Mucosa of stomach (tissue), 1 donor: ENCODE results near the gene TEDDM1.

Experiments
- H3K27me3 ChIP-seq: one replicate; pipeline ENCODE4 v1.7.0; 2013; ENCODE audit warnings: mild to moderate bottlenecking, low read length; ENCODE audit not compliant: control insufficient read depth, insufficient read depth
- H3K36me3 ChIP-seq: one replicate; pipeline ENCODE4 v1.7.0; 2013; ENCODE audit warnings: low read length; ENCODE audit not compliant: control insufficient read depth, insufficient read depth
- H3K4me1 ChIP-seq: one replicate; pipeline ENCODE4 v1.7.0; 2013; ENCODE audit warnings: mild to moderate bottlenecking, low read length; ENCODE audit not compliant: control insufficient read depth, insufficient read depth
- H3K4me3 ChIP-seq: one replicate; pipeline ENCODE4 v1.7.0; 2013; ENCODE audit warnings: low read length
- H3K9ac ChIP-seq: one replicate; pipeline ENCODE4 v1.7.0; 2013; ENCODE audit warnings: mild to moderate bottlenecking, low read length, moderate library complexity
- H3K9me3 ChIP-seq: one replicate; pipeline ENCODE4 v1.7.0; 2013; ENCODE audit warnings: mild to moderate bottlenecking, low read length, moderate library complexity; ENCODE audit not compliant: control insufficient read depth
- donor health status: Pancreatic carcinoma.

The TEDDM1 gene

DNA sequence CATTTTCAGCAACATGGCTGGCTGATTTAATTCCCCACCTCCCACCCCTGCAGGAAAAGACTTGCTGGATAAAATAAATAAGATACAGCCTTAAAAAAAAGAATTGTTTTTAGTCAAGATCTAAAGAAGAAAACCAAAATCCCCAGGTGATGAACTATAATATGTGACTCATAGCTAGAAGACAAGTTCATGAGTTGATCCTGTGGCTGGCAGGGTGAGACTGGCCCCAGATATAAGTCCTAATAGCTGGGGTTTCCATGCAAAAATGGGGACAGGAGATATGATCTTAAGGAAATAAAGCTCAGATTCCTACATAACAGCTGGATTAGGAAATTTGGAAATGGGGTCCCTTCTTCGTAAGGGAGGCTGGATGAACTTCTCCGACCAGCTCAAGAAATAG is 27.6 kb upstream of the TEDDM1 start:
- Histone ChIP-seq H3K27me3 (no peaks in the 10 kb centered on the region), H3K9me3 (no peaks in the 10 kb centered on the region), H3K4me3 (no peak overlapping the region), H3K9ac (no peak overlapping the region), H3K4me1 (no peaks in the 10 kb centered on the region), H3K36me3 (no peaks in the 10 kb centered on the region)

DNA sequence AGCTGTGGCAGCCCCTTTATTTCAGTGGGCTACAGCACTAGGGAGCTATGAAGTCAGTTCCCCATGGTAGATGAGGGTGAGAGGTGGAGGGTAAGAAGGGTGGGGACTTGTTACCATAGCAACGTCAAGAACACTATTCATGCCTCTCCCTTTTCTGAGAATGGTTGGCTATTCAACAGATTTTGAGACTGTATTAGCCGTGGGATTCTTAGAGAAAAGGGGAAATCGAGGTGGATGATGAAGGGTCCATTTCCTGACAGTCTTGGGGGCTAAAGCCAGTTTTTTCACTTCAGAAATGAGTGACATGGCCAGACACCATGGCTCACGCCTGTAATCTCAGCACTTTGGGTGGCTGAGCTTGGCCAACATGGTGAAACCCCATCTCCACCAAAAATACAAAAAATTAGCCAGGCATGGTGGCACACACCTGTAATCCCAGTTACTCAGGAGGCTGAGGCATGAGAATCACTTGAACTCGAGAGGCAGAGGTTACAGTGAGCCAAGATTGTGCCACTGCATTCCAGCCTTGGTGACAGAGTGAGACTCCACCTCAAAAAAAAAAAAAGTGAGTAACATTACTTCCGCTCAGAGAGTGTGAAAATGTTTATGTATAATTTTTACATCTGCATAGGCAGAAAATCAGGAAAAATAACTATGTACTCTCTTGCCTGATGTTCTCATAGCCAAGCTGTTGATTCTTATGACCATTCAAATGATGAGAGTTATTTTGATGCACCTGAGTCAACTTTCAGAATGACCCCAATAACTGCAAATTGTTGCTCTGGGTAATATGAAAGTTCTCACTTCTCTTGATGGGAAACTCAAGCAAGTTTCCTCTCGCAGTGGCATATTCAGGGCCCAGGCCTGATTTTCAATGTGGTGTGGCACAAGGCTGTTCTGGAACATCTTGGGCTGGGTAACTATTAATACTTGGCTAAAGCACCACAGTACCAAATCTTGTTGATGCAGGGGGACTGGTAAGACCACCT is 26.3 kb upstream of the TEDDM1 start:
- H3K9ac ChIP-seq = no peak overlapping the region
- H3K27me3 ChIP-seq = no peaks in the 10 kb centered on the region
- H3K4me1 ChIP-seq = no peaks in the 10 kb centered on the region
- H3K9me3 ChIP-seq = no peaks in the 10 kb centered on the region
- no peak overlapping the region for H3K4me3 ChIP-seq
- no peaks in the 10 kb centered on the region for H3K36me3 ChIP-seq

DNA sequence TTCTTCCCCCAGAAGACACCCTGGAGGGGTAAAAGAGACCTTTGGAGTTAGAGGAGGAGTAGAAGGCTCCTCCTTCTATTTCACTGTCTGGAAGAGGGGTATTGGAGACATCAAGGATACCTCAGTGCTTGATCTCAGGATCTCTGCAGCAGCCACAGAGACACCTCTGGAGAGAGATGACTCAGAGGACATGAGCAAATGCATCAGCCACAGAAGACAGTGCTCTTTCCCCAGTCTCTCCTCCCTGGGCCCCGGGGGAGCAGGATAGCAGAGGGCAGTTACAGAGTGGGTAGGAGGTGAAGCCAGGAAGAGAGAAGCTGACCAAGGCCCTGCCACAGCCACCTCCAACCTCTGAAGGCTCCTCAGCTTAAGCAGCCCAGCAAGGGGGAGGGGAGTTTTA is 15.3 kb upstream of the TEDDM1 start:
- Histone ChIP-seq H3K36me3 (no peaks in the 10 kb centered on the region), H3K4me1 (no peaks in the 10 kb centered on the region), H3K9ac (no peak overlapping the region), H3K9me3 (no peaks in the 10 kb centered on the region), H3K4me3 (no peak overlapping the region), H3K27me3 (peaks cover 4% of the 10 kb centered on the region)

DNA sequence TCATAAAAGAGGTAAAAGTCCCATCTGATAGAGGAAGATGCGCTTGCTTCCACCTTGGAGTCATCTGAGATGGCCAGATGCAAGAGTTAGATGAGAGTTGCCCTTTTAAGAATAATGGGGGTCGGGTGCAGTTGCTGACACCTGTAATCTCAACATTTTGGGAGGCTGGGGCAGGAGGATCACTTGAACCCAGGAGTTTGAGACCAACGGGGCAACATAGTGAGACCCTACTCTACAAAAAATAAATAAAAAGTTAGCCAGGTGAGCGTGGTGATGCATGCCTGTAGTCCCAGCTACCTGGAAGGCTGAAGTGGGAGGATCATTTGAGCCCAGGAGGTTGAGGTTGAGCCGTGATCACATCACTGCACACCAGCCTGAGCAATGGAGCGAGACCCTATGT is 13.5 kb upstream of the TEDDM1 start:
- Histone ChIP-seq H3K9ac (no peak overlapping the region), H3K36me3 (no peaks in the 10 kb centered on the region), H3K4me3 (no peak overlapping the region), H3K9me3 (no peaks in the 10 kb centered on the region), H3K27me3 (peaks cover 4% of the 10 kb centered on the region), H3K4me1 (peaks cover 3% of the 10 kb centered on the region)

DNA sequence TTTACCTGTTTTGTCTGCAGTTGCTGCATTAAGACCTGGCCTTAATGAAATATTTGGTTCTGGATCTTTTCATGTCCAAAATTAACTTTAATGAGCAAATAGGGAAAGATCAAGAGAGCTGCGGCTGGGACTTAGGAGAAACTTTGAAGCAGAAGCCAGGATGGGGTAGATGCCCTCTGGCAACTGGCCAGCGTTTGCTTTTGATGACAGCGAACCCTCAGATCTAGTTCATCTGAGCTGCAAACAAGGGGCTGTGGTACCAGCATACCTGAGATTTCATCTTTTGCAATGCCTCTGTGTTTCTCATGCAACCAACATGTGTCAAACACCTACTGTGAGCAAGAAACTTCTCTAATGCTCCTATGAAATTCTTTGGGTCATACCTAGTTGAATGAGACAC is 13.0 kb upstream of the TEDDM1 start:
- no peaks in the 10 kb centered on the region for H3K9me3 ChIP-seq
- peaks cover 7% of the 10 kb centered on the region for H3K4me1 ChIP-seq
- H3K36me3 ChIP-seq = no peaks in the 10 kb centered on the region
- peaks cover 4% of the 10 kb centered on the region for H3K27me3 ChIP-seq
- no peak overlapping the region for H3K9ac ChIP-seq
- H3K4me3 ChIP-seq = no peak overlapping the region

DNA sequence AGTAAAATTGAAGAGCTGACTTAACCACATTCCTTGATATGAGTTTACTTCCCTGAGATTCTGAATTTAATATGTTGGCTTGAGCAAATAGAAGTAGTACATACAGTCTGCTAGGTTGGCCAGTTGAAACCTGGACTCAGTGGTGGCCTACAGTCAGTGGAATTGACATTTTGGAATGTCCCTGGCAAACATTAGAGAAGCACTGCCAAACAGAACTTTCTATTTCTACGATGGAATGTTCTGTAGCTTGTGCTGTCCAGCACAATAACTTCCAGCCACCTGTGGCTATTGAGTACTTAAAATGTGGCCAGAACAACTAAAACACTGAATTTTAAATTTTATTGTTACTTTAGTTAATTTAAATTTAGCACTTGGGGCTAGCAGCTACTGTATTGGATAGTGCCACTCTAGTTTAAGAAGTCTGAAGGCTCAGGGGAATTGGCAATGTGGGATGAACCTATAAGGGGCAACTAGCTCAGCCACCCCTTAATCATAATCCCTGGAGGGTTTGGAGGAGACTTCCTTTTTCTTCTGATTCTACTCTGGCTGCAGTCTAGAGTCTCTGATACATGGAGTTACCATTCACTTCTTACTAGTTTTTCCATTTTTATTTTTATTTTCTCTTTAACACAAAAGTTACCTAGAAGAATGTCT is 10.3 kb upstream of the TEDDM1 start:
- H3K9ac ChIP-seq = no peak overlapping the region
- no peaks in the 10 kb centered on the region for H3K9me3 ChIP-seq
- peaks cover 13% of the 10 kb centered on the region for H3K4me1 ChIP-seq
- no peaks in the 10 kb centered on the region for H3K36me3 ChIP-seq
- peaks cover 4% of the 10 kb centered on the region for H3K27me3 ChIP-seq
- no peak overlapping the region for H3K4me3 ChIP-seq

DNA sequence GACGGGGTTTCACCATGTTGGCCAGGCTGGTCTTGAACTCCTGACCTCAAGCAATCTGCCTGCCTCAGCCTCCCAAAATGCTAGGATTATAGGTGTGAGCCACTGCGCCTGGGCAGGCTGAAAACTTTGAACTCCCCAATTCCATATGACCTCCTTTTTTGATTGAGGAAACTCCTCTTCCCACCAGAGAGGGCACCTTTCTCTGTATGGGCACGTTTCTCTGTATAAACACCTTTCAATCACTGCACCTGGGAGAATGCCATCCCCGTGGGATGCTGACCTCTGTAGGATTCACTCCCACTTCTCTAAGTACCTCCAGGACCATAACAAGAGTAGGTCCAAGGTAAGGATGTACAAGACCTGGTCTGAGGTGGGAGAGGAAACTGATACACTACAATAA is 9.7 kb upstream of the TEDDM1 start:
- no peak overlapping the region for H3K4me3 ChIP-seq
- H3K27me3 ChIP-seq = peaks cover 3% of the 10 kb centered on the region
- H3K9ac ChIP-seq = no peak overlapping the region
- H3K9me3 ChIP-seq = no peaks in the 10 kb centered on the region
- no peaks in the 10 kb centered on the region for H3K36me3 ChIP-seq
- peaks cover 13% of the 10 kb centered on the region for H3K4me1 ChIP-seq

DNA sequence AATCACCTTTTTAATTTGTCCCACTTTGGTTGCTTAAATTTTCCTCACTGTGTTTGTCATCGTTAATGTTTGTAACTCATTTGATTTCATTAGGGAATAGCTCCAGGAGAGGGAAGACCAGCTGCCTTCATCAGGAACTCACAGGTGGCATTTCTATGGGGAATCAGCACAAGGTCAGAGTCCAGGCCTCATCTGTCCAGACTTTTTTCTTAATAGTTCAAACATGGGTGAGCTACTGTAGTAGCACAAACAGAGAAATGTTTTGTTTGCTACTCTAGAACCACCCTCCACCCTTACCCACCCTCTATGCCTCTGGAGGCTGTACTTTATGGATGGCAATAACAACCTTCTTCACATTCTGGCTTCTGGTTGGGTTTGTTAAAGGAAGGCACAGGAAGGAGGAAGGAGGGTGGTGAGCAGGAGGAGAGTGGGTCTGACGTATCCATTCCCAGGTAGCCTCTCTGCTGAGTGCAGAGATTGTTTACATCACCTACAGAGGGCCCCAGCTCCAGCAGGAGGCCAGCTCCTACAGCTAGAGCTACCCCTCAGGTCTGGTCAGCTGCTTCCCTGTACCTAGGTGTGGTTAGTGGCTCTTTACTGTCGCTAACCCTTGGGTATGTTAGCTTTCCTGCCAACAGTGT is 8.1 kb upstream of the TEDDM1 start:
- Histone ChIP-seq H3K4me1 (peaks cover 13% of the 10 kb centered on the region), H3K4me3 (no peak overlapping the region), H3K9ac (no peak overlapping the region), H3K27me3 (no peaks in the 10 kb centered on the region), H3K9me3 (no peaks in the 10 kb centered on the region), H3K36me3 (no peaks in the 10 kb centered on the region)

DNA sequence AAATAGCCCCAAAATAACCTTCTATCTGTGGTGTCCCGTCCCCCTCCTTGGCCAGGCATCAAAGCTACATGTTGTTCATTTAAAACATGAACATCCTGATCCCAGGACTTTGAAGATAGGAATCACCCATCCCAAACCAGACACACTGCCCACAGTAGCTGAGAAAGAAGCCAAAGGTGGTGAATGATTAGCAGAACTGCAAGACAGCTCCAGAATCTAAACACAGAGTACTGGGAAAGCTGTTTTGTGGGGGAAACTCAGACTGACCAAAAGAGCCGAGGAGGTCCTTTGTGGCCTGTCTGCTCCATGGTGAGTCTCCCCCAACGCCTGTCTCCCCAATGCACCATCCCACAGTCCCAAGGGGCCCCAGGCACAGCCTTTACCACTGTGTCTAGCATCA is 7.3 kb upstream of the TEDDM1 start:
- no peak overlapping the region for H3K9ac ChIP-seq
- H3K36me3 ChIP-seq = no peaks in the 10 kb centered on the region
- H3K4me3 ChIP-seq = no peak overlapping the region
- peaks cover 13% of the 10 kb centered on the region for H3K4me1 ChIP-seq
- H3K27me3 ChIP-seq = no peaks in the 10 kb centered on the region
- no peaks in the 10 kb centered on the region for H3K9me3 ChIP-seq

DNA sequence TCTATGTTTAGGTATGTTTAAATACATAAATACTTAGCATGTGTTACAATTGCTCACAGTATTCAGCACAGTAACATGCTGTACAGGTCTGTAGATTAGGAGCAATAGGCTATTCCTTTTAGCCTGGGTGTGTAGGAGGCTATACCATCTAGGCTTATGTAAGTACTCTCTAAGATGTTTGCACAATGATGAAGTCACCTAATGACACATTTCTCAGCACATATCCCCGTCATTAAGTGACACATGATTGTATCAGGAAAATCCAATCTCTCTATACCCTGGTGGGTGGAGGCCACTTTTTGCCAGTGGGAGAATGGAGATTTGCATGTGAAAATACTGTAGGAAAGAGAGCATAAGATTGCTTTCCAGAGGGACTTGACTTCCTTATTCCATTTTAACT is 5.5 kb upstream of the TEDDM1 start:
- Histone ChIP-seq H3K27me3 (no peaks in the 10 kb centered on the region), H3K9me3 (no peaks in the 10 kb centered on the region), H3K4me1 (peaks cover 13% of the 10 kb centered on the region)

DNA sequence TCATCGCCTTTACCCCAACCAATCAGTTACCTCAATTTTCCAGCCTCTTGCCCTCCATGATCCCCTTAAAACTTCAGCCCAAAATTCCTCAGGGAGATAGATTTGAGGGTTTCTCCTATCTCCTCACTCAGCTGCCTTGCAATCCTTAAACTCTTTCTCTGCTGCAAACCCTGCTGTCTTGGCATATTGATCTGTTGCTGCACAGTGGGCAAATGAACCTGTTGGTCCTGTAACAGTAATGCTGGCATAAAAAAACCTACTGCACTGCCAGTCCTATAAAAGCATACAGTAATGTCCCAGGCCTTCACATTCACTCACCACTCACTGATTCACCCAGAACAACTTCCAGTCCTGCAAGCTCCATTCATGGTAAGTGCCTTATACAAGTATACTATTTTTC is 5.1 kb upstream of the TEDDM1 start:
- no peaks in the 10 kb centered on the region for H3K36me3 ChIP-seq
- H3K4me1 ChIP-seq = peaks cover 13% of the 10 kb centered on the region
- H3K9ac ChIP-seq = no peak overlapping the region
- no peaks in the 10 kb centered on the region for H3K27me3 ChIP-seq
- H3K4me3 ChIP-seq = no peak overlapping the region
- H3K9me3 ChIP-seq = no peaks in the 10 kb centered on the region

More for the DNA sequence above, 5.5 kb upstream of the TEDDM1 start:
- no peak overlapping the region for H3K4me3 ChIP-seq
- H3K36me3 ChIP-seq = no peaks in the 10 kb centered on the region
- H3K9ac ChIP-seq = no peak overlapping the region

DNA sequence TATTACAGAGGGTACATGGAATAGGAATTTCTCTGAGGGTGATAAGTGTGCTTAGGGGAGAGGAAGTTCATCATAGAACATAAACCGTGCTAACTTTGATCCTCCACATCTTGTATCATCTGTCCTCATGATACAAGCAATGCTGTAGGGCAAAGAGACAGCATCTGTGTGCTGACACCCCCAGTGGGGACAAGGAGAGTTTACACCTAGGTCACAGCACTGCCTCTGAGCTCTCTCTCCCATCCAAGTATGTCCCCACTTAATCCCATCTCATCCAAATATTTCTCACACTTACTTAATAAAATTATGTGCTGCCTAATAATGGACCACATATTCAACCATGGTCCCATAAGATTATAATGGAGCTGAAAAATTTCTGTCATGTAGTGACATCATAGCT is 4.3 kb upstream of the TEDDM1 start:
- no peaks in the 10 kb centered on the region for H3K36me3 ChIP-seq
- no peaks in the 10 kb centered on the region for H3K27me3 ChIP-seq
- no peak overlapping the region for H3K9ac ChIP-seq
- peaks cover 13% of the 10 kb centered on the region for H3K4me1 ChIP-seq
- no peak overlapping the region for H3K4me3 ChIP-seq
- no peaks in the 10 kb centered on the region for H3K9me3 ChIP-seq
